Stimulated activated CD4-positive, alpha-beta T cell treated with anti-CD3 and anti-CD28 coated beads, Interleukin-15, amount 100 ng/mL, for 48 hours (primary cell): ENCODE data around the gene SUGP1.

Experiments used
- DNase-seq, 2 donors: peaks; one replicate each; pipeline ENCODE4 v3.0.0-alpha.2; 2020; ENCODE audit warnings: low read depth in 2 of 2

The SUGP1 gene

DNA sequence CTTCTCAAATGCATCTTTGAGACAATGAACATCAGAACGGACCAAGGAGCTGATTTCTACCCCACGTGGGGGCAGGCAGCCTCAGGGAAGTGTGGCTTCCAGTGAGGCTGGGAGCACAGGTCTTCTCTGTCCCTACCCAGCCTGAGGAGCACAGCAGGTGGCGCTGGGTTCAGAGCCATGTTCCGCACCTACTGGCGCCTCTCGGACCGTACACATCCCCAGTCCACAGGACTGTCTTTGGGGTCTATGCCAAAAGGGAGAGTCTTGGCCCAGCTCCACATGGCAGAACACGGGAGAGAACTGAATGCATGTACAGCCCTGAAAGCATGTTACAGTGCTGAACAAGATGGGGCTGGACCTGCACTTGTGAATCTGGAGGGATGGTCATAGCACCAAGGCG, 22.6 kb downstream of the SUGP1 start:
- no peak for DNase-seq

DNA sequence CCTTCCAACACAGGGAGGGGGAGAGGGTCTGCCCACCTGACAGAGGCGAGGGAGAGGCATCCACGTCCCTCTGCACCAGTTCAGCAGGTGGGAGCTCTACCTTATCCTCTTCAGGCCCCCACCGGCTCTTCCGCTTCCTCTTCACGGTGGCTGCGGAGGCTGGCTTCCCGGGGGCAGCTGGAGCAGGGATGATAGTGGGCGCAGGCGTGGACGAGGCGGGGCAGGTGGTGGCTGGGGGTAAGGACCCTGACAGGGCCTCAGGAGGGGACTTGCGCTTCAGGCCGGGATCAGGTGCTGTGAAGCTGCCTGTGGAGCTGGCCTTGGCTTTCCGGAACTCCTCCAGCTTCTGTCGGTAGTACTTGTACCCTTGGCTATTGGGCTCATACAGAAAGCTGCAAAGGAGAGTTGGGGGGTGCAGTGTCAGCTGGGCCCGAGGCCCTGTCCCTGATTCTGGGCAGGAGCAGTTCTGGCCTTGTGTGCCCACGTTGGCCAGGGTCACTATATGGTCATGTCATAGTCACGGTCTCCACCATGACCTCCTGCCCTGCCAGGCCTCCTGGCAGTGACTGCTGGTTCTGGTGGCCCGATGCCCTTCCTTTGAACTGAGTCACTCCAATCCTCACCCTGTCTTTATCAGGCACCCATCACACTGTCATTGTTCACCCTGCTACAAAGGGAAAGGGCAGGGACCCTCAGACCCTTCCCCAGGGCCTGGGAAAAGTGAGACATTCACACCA, 23.2 kb downstream of the SUGP1 start:
- DNase-seq: no peak

DNA sequence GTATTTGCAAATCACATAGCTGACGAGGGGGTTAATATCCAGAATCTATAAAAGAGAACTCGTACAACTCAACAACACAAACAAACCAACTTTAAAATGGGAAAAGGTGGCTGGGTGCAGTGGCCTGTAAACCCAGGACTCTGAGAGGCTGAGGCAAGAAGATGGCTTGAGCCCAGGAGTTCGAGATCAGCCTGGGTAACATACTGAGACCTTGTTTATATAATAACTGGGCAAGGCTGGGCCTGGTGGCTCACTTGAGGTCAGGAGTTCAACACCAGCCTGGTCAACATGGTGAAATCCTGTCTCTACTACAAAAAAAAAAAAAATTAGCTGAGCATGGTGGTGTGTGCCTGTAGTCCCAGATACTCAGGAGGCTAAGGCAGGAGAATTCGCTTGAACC, 25.4 kb downstream of the SUGP1 start:
- DNase-seq: no peak

DNA sequence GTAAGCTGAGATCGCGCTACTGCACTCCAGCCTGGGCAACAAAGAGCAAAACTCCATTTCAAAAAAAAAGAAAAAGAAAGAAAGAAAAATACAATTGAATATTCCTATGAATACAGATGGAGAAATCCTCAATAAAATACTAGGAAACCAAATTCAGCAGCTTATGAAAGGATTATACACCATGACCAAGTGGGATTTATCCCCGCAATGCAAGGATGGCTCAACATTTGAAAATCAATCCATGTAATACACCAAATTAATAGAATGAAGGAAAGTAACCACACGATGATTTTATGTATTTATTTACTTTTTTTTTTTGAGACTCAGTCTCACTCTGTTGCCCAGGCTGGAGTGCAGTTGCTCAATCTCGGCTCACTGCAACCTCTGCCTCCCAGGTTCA, 27.7 kb downstream of the SUGP1 start:
- DNase-seq: no peak

DNA sequence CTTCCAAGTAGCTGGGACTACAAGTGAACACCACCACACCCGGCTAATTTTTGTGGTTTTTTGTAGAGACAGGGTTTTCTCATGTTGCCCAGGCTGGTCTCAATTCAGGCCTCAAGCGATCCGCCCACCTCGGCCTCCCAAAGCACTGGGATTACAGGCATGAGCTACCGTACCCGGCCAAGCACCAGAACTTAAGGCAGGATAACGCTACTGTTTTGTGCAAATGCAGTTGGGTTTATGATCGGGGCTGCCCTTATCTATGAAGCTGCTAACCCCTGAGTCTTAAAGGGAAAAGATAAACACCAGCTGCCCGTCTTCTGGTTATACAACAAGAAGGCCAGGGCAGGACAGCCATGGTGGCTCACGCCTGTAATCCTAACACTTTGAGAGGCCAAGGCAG, 34.6 kb downstream of the SUGP1 start:
- no peak for DNase-seq

DNA sequence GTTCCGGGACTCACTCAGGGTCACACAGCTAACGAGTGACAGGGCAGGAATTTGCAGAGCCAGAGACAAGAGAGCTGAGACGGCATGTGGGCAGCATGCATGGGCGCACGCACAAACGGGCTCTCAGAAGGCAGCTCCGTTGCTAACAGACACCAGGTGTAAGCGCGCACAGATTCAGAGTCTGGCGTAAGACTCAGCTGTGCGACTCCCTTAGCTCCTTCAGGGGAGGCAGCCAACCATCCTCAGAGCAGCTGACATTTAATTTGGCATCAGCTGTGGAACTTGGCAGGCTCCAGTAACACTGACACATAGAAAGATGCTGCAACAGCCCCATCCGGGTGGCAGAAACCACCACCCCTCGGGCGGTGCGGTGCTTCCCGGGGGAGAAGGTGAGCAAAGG, 39.7 kb downstream of the SUGP1 start:
- DNase-seq: no peak

DNA sequence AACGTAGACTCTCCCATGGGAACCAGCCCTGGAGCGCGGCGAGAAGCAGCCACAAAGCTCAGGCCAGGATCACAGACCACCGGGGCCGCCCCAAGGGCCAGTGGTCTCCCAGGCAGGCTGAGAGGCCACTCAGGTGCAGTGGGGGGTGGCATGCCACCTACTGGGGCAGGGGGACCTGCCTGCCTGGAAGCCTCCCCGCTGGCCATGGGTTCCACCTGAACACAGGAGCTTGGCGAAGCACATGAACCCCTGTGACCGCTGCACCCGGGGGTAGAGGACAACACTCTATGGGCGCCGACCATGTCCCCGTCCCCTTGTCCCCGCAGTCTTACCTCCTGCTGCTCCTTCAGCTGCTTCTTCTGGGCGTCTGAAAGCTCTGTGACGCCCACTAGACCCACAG, 40.5 kb downstream of the SUGP1 start:
- no peak for DNase-seq

DNA sequence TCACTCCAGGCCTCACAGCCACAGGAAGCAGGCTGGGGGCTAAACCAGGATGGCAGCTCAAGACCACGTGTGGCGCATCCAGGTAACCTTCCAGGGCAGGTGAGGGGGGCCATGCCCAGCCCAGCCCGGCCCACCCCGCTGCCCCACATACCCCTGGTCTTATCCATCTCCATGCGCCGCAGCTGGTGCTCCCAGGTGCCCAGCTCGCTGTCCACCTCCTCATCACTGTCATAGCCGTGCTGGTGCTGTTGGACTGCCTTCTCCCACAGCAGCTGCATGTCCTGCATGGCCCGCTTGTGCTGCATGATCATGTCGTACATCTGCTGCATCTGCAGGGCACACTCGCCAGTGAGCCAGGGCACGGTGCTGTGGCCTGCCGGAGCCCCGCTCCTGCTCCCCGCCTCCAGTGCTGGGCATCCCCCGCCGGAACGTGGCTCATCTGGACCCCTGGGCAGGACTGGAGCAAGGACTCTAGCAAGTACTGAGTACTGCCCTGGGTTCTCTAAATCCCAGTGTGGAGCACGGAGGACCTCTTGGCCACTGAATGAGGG, 41.2 kb downstream of the SUGP1 start:
- no peak for DNase-seq

DNA sequence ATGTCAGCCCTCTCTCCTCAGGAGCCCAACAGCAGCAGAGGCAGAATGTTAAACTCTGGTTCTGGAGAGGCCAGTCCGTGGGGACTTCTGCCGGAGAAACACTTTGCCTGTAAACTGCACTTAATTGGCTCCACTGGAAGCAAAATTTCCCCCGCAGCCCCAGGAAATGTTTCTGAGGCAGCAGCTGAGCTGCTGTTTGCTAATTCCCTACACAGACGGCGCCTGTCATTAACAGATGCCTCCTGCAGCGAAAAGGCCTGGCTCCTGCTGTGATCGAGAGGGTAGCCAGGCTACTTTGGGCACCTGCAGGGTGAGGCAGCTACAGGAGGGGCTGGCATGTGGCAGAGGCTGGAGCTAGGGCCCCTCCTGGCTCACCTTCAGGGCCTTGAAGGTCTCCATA, 42.0 kb downstream of the SUGP1 start:
- no peak for DNase-seq

DNA sequence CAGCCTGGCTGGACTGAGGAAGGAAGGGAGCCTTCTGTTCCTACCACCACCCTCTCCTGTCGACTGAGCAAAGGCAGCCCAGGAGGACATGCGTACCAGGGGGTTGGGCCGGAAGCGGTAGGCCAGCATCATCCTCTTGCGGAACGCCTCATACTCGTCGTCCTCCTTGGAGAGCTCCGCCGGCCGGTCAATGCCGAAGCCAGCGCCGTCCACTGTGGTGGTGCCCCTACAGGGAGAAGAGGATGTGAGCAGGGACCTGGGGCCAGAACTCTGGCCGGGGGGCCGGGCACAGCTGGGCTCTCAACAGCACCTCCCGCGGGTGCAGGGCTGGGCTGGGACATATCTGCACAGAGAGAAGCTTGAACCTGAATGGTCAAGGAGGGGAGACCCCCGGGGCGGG, 43.5 kb downstream of the SUGP1 start:
- DNase-seq: no peak

DNA sequence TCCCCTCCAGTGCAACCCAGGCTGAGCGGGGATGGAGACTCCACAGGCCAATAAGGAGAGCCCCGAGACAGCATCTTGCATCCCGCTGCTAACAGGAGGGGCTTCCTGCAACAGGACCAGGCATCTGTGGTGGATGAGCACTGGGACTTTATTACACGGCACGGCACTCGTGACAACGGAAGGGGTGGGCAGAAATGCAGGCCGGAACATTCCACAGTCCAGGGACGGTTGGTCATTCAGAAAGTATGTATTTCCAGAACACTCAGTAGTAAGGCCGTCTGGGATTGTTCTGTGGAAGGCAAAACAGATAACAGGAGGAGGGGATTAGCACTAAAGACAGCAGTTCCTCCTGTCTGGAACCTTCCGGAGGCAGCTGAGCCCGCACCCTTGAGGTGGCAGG, 43.9 kb downstream of the SUGP1 start:
- no peak for DNase-seq

DNA sequence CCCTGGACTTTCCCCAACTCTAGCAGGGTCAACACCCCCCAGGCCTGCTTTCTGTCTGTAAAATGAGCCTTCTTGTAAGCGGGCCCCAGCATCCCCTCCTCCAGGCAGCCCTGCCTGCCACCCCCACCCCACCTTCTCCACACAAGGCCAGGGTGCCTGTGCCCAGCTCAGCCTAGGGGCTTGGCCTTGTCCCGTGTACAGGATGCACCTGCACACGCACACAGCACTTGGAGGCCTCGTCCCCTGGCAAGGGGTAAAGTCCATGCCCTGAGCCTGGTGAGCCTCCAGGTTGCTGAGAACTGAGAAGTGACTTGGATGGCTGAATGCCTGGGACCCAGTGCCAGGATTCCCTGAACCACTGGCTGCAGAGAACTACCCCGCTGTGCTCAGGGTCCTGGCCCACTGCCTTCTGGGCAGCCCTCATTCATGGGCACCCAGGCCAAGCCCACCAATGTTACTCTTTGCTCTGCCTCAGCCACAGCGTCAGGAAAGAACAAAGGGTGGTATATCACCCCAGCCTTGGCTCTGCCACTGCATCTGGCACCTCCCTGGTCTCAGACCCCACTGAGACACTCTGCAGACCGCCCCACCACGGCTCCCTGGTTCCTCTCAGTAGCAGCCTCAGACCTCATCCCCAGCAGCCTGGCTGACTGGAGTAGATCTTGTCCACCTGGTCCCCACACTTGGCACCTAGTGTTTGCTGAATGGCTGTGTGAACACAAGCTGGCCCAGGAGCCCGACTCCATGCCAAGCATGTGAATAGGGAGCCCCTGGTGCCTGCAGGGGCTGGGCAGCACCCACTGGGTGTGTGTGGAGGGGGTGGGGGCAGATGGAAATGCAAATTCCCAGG, 45.4 kb downstream of the SUGP1 start:
- no peak for DNase-seq

DNA sequence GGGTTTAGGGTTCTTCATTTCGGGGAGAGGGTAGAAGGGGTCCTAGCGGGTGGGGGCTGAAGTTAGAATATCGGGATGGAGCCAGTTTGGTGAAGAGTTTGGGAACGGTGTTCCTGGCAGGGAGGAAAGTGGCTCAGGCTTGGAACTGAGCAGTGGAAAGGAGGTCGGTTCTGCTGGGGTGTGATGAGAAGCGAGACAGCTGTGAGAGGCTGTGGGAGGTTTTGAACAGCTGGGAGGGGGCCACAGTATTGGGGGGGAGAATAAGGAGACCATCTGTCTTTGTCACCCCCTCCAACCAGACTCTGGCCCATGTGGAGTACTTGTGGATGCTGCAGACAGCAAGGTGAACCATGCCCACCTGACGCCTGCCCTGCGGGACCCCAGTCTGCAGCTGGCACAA, 46.2 kb downstream of the SUGP1 start:
- no peak for DNase-seq

DNA sequence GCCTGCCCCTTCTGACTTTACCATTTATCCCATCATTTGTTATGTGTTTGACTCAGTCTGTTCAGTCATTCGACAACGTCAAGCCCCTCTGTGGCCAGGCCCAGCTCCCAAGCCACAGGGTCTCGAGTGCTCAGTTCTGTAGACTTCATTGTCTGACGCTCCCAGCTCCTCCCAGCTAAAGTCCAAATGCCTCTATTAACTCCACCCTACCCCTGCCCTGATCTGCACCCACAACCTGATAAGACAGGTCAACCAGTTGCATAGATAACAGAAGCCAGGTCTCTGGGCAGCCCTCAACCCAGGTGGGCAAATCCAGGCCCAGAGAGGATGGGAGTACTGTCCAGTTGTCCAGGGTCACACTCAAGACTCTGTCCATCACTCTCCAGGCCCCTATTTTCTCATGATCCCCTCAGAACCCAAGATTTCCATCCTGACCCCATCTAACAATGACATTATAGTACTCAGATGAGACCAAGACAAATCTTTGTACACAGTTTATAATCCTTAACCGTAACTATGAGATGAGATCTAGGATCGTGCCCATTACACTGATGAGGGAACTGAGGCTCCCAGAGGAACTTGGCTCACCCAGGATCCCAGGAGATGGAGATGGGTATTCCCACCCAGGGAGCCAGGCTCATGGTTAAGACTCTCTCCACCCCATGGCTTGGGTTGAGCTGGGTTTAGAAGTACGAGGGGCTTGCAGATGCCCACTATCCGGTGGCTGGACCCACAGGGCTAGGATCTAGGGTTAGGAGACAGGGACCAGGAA, 48.3 kb downstream of the SUGP1 start:
- no peak for DNase-seq

DNA sequence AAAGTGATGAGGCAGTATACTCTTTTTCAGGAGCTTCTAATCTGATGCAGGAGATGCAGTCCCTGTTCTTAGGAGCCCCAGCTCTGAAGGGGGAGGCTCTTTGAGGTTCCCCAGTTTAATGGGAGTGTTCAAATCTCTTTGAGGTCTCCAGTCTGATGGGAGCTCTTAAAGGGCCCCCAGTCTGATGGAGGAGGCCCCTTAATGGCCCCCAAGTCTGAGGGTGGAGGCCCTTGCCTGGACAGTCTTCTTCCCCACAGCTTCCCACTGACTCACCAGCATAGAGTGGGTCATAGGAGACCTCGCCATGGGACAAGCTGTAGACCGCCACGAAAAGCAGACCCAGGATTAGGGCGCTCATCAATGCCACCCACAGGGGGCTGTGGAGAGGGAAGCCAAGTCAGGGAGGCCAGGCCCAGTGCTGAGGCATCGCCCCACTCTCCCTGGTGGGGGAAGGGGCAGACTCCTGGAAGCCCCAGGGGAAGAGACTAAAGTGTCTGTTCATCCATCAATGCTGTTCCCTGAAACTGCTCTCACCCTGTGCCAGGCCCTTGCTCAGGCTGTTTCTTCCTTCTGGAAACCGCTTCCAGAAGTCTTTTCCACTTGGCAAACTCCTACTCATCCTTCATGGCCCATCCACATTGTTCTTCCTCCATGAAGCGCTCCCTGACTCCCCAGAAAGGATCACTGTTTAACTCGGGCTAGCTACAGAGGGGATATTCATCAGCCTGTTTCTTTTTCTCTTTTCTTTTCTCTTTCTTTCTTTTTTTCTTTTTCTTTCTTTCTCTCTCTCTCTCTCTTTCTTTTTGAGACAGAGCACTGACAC, 49.3 kb downstream of the SUGP1 start:
- DNase-seq: no peak

DNA sequence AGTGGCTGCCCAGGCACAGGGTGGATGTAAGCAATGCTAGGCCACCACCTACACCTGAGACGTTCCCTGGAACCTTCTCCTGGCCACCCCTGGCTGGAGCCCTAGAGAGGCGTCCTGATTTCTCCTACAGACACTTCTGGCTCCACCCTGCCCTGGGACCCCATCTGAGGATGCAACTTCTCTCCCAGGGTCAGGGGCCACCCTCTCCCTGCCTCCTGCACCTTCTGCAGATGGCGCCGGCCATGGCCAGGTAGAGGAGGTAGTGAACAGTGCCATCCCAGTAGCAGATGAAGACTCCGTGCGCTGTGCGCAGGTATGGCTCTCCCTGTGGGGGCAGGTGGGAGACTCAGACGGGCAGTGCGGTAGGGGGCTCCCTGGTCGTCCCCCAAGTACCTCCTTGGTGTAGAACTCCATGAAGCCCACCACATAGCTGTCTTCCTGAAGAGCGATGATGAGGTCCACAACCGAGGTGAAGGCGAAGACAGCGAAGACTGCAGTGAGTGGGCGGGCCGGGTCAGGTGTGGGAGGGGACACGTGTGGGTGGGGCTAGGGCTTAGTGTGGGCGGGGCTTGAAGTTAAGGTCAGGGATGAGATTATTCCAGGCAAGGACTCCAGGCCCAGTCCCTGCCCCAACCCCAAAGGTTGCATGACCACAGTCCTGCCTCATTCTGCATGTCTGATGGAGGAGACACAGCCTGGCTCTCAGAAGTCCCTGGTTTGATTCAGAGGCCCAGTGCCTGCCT, 50.2 kb downstream of the SUGP1 start:
- no peak for DNase-seq

DNA sequence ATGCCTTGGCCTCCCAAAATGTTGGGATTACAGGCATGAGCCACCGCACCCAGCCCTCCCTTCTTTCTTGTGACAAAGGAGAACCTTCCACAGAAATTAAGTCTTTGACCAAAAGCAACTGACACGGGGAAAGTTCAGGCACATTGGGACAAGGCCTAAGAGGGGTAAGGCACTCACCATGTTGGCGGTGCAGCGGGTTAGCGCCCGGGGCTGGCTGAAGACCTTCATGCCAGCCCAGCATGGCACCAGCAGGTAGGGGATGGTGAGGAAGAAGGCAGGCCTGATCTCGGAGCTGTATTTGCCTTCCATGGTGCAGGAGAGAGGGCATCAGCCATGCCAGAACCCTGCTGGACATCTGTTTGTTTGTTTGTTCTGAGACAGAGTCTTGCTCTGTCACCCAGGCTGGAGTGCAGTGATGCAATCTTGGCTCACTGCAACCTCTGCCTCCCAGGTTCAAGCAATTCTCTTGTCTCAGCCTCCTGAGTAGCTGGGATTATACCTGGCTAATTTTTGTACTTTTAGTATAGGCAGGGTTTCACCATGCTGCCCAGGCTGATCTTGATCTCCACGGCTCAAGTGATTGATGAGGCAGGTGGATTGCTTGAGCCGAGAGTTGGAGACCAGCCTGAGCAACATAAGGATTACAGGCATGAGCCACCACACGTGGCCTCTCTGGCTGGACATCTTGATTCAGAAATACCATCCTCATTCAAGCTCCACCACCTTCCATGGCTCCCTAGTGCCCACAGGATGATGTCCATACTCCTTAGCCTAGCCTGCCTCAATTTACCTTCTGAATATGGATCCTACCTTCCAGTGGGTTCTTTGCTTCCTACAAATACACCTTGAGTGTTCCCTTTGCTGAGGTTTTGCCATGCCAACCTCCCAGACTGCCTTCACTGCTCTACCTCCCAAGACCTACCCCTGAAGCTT, 51.6 kb downstream of the SUGP1 start:
- DNase-seq: no peak

DNA sequence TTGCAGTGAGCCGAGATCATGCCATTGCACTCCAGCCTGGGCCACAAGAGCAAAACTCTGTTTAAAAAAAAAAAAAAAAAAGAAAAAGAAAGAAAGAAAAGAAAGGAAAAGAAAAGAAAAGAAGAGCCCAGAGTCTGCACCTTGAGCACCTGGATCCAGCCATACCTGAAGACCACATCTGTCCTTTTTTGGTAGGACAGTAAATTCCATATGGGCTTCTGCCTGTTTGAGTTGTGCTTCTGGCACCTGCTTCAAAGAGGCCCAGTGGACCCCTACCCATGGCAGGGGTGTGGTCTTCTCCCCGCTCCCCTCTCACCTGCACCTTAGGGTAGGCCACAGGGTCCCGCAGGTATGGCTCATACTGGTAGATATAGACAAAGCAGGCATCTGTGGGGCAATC, 53.0 kb downstream of the SUGP1 start:
- DNase-seq: no peak

DNA sequence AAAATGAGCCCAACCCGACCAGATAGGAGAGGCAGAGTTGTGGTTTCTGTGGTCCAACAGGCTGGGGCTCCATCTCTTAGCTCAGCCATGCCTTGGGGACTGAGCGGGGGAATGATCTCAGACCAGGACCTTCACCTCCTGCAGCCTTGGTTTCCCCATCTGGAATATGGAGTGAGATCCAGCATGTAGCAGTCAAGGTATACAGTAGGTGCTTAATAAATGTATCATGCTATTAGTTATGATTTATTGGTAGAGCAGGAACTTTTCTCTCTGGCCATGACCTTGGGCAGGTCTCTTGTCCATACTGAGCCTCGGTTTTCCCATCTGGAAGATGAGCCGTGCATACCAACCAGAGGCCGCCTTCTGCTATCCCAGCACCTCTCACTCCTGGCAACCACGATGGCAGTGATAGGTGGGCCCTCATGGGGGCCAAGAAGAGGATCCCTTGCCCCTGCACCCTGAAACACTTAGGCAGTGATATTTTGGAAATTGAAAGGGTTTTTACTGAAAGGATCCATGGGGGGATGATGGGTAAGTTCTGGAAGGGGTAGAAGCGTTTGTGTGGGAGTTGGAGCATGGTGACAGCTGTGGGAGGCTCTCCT, 56.3 kb downstream of the SUGP1 start:
- DNase-seq: no peak
